T-helper 2 cell (primary cell): Measurements from ENCODE around the gene NCKAP1.
"Not testable (repeated sequence)": the region's sequence is repeated elsewhere in the genome, so short reads cannot be mapped to it uniquely, and the experiment has no call there.

ENCODE experiments used
- DNase-seq, 5 experiments: peaks; one replicate each; pipeline versions ENCODE4 v3.0.0 to v3.0.0-alpha.2; 2012 to 2022
- total RNA-seq, 2 donors: gene quantifications; one replicate each; lab custom pipeline; 2026; lab: John Stamatoyannopoulos, UW

Gene NCKAP1
- total RNA-seq: 13.1 to 19.5 reads per million in 2 donors

- peak; percentile 74 to 86 (median 81) for DNase-seq
Observed at GRCh38 chr2:183038341-183039300, at the start of gene NCKAP1. Gene NCKAP1 (minus strand): TSS chr2:183038457. CDS start chr2:183038099, 358 bp downstream.

- DNase-seq: no peak
Observed at GRCh38 chr2:183081911-183082310, 43.7 kb upstream of the NCKAP1 start.

GRCh38 chr2:183079139-183079775, 41.0 kb upstream of the NCKAP1 start:
- peak in 1 of 5 experiments; percentile 26 for DNase-seq

- DNase-seq: peak; percentile 21 to 84 (median 69)
Observed at GRCh38 chr2:183078464-183079138, 40.3 kb upstream of the NCKAP1 start, which contains the start of gene DUSP19. Gene DUSP19 (plus strand): TSS chr2:183078747. CDS start chr2:183078934, 187 bp downstream.

- DNase-seq: no peak
Observed at GRCh38 chr2:183078163-183078463, 39.9 kb upstream of the NCKAP1 start.

GRCh38 chr2:183072177-183072576, 33.9 kb upstream of the NCKAP1 start:
- DNase-seq: no peak

- no peak for DNase-seq
Observed at GRCh38 chr2:183070942-183071844, 32.9 kb upstream of the NCKAP1 start.

- DNase-seq: no peak
Observed at GRCh38 chr2:183069174-183069573, 30.9 kb upstream of the NCKAP1 start.

- no peak for DNase-seq
Observed at GRCh38 chr2:183068561-183068960, 30.3 kb upstream of the NCKAP1 start.

GRCh38 chr2:183063083-183063482, 24.8 kb upstream of the NCKAP1 start:
- no peak for DNase-seq

GRCh38 chr2:183060571-183061231, 22.4 kb upstream of the NCKAP1 start:
- DNase-seq: no peak

GRCh38 chr2:183059561-183059960, 21.3 kb upstream of the NCKAP1 start:
- no peak for DNase-seq

GRCh38 chr2:183057333-183057985, 19.2 kb upstream of the NCKAP1 start:
- no peak for DNase-seq

- DNase-seq: no peak
Observed at GRCh38 chr2:183049420-183049819, 11.2 kb upstream of the NCKAP1 start.

GRCh38 chr2:183047486-183048125, 9.3 kb upstream of the NCKAP1 start:
- DNase-seq: not testable (repeated sequence)

- not testable (repeated sequence) for DNase-seq
Observed at GRCh38 chr2:183043580-183043979, 5.3 kb upstream of the NCKAP1 start.

- DNase-seq: no peak
Observed at GRCh38 chr2:183040604-183041003, 2.3 kb upstream of the NCKAP1 start.

GRCh38 chr2:183037553-183038340, 510 bp downstream of the NCKAP1 start:
- DNase-seq: peak in 2 of 5 experiments; percentile 31 to 70

- no peak for DNase-seq
Observed at GRCh38 chr2:183037074-183037552, 1.1 kb downstream of the NCKAP1 start.
